ENCODE measurements around the gene ESYT1. TPM values are rescaled to one million over a fixed set of nuclear protein-coding genes. Genes with fewer than 3 reads are reported as not detected.

Gene ESYT1
- total and polyA plus RNA-seq, 10 of the 15 experiments (the other 5 are each of a cell fraction or from before 2014, with no cell fraction given) = 47.5 to 120 (median 87.1) TPM

- TF ChIP-seq ATF2 (IDR thresholded peaks at IDR 0.05; ENCODE audit: low read length) (peak; percentile 73), ZSCAN29 (IDR thresholded peaks at IDR 0.05) (no peak), ZBTB11 (CRISPR knock-in tag; IDR thresholded peaks at IDR 0.05) (peak; percentile 53), SMAD5 (IDR thresholded peaks at IDR 0.05; ENCODE audit: low read depth) (peak; percentile 97), CHD4 (IDR thresholded peaks at IDR 0.05) (no peak), NRF1 (conservative IDR thresholded peaks at IDR 0.05; ENCODE audit: low read depth, low read length) (no peak), POLR2AphosphoS2 (IDR thresholded peaks at IDR 0.05; ENCODE audit: low read depth, low read length) (peak; percentile 99), RELB (IDR thresholded peaks at IDR 0.05; ENCODE audit: low read depth) (peak; percentile 66; the same call in 1 of the 2 replicates), USF1 (IDR thresholded peaks at IDR 0.05; ENCODE audit: borderline replicate concordance, extremely low read length, insufficient read depth, low read depth, low read length) (no peak), SREBF2 (IDR thresholded peaks at IDR 0.05; ENCODE audit: low read length) (peak; percentile 59; the same call in 1 of the 2 replicates), POLR2A (IDR thresholded peaks at IDR 0.05; ENCODE audit: low read depth, low read length) (peak; percentile 99), CEBPB (IDR thresholded peaks at IDR 0.05; ENCODE audit: borderline replicate concordance in 1 of 2, low read depth in 2 of 2, low read length in 2 of 2) (no peak), RFX5 (IDR thresholded peaks at IDR 0.05; ENCODE audit: low read depth, low read length) (no peak; the same call in 1 of the 2 replicates), GABPA (IDR thresholded peaks at IDR 0.05; ENCODE audit: low read depth) (peak; percentile 98), TCF12 (IDR thresholded peaks at IDR 0.05; ENCODE audit: low read depth, low read length) (peak; percentile 64; the same call in 1 of the 2 replicates), HDGF (IDR thresholded peaks at IDR 0.05) (peak; percentile 93), FOS (IDR thresholded peaks at IDR 0.05; ENCODE audit: borderline replicate concordance, extremely low read depth, insufficient read length) (no peak), KDM1A (IDR thresholded peaks at IDR 0.05; ENCODE audit: borderline replicate concordance) (no peak), ZNF384 (IDR thresholded peaks at IDR 0.05; ENCODE audit: borderline replicate concordance, low read depth, low read length) (no peak), MXI1 (IDR thresholded peaks at IDR 0.05; ENCODE audit: low read depth, low read length) (peak; percentile 99), HDAC6 (IDR thresholded peaks at IDR 0.05; ENCODE audit: unreplicated experiment) (no peak)
Measured at GRCh38 chr12:56117778-56118687, 10.0 kb upstream of the ESYT1 start, which contains the start of gene ZC3H10 (continued).
